ENCODE results near the gene ZNF583.
A peak's percentile ranks its signal among the peaks of the same experiment; 100 is the strongest.

ZNF583 gene

DNA sequence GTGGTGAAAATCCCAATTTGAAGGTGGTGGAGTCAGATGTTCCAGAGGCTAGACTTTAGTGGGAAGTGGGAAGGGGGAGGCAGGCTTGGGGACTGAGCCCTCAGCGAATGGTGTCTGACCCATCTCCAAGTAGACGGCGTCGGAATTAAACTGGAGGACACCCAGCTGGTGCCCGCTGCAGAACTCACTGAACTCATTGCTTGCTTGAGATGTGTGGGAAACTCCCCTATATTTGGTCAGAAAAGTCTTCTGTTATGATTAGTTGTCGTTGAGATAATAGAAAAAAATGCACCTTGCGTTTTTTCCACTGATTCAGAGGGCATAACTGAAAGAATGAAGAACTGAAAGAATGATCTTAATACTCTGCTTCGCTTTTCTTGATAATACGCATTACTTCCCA is 871 bp upstream of the ZNF583 start:
- peak overlapping the region; percentile 83 for H3K4me3 Mint-ChIP-seq
- H3K9me3 Mint-ChIP-seq: peaks cover 77% of the 10 kb centered on the region
- H3K27ac Mint-ChIP-seq: peak overlapping the region; percentile 94
- H3K36me3 Mint-ChIP-seq (ENCODE audit: low read depth): peaks cover 43% of the 10 kb centered on the region
- peaks cover 14% of the 10 kb centered on the region for H3K4me1 Mint-ChIP-seq (ENCODE audit: low read depth)
- no peaks in the 10 kb centered on the region for H3K27me3 Mint-ChIP-seq (ENCODE audit: low read depth)

DNA sequence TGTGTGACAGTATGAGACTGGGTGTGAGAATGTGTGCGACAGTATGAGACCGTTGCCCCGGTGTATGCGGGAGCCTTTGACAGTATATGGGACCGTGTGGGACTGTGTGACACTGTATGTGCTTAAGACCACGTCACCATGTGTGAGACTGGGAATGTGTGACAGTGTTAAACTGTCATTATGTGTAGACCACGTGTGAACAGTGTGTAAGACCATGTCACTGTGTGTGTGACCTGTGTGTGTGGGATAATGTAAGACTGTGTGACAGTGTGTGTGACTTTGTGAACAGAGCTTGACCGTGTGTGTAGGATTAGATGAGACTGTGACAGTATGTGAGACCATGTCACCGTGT is 549 bp downstream of the ZNF583 start:
- H3K27ac Mint-ChIP-seq: peak overlapping the region; percentile 94
- H3K27me3 Mint-ChIP-seq (ENCODE audit: low read depth): no peaks in the 10 kb centered on the region
- H3K4me3 Mint-ChIP-seq: peak overlapping the region; percentile 83
- H3K4me1 Mint-ChIP-seq (ENCODE audit: low read depth): peaks cover 14% of the 10 kb centered on the region
- H3K36me3 Mint-ChIP-seq (ENCODE audit: low read depth): peaks cover 48% of the 10 kb centered on the region
- peaks cover 73% of the 10 kb centered on the region for H3K9me3 Mint-ChIP-seq

DNA sequence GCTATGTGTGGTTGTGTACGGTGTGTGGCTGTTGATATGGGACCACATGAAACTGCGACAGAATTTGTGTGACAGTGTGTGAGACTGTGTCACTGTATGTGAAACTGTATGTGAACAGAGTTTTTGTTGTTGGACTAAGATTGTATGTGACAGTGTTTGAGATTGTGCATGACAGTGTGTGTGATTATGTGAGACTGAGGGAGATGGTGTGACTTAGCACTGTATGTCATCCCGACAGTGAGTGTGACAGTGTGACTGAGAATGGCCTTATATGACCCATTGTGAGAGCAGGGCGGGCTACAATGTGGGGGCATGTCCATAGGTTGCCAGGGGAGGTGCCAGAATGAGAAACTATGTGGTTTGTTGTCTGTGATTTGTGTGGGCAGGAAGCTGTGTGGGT is 930 bp downstream of the ZNF583 start:
- peaks cover 14% of the 10 kb centered on the region for H3K4me1 Mint-ChIP-seq (ENCODE audit: low read depth)
- H3K27ac Mint-ChIP-seq: no peak overlapping the region
- no peaks in the 10 kb centered on the region for H3K27me3 Mint-ChIP-seq (ENCODE audit: low read depth)
- peak overlapping the region; percentile 83 for H3K4me3 Mint-ChIP-seq
- H3K36me3 Mint-ChIP-seq (ENCODE audit: low read depth): peaks cover 50% of the 10 kb centered on the region
- H3K9me3 Mint-ChIP-seq: peaks cover 73% of the 10 kb centered on the region

DNA sequence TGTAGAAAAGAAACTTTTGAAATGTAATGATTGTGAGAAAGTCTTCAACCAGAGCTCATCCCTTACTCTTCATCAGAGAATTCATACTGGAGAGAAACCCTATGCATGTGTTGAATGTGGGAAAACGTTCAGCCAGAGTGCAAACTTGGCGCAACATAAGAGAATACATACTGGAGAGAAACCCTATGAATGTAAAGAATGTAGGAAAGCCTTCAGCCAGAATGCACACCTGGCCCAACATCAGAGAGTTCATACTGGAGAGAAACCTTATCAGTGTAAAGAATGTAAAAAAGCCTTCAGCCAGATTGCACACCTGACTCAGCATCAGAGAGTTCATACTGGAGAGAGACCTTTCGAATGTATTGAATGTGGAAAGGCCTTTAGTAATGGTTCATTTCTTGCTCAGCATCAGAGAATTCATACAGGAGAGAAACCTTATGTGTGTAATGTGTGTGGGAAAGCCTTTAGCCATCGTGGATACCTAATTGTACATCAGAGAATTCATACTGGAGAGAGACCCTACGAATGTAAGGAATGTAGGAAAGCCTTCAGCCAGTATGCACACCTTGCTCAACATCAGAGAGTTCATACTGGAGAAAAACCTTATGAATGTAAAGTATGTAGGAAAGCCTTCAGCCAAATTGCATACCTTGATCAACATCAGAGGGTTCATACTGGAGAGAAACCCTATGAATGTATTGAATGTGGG is 19.3 kb downstream of the ZNF583 start:
- Mint-ChIP-seq H3K4me3 (no peak overlapping the region), H3K9me3 (peaks cover 85% of the 10 kb centered on the region), H3K36me3 (ENCODE audit: low read depth) (peaks cover 51% of the 10 kb centered on the region), H3K4me1 (ENCODE audit: low read depth) (peaks cover 1% of the 10 kb centered on the region), H3K27ac (no peak overlapping the region), H3K27me3 (ENCODE audit: low read depth) (no peaks in the 10 kb centered on the region)

DNA sequence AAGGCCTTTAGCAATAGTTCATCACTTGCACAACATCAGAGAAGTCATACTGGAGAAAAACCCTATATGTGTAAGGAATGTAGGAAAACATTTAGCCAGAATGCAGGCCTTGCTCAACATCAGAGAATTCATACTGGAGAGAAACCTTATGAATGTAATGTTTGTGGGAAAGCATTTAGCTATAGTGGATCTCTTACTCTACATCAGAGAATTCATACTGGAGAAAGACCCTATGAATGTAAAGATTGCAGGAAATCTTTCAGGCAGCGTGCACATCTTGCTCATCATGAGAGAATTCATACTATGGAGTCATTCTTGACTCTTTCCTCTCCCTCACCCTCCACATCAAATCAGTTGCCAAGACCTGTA is 19.8 kb downstream of the ZNF583 start:
- Mint-ChIP-seq H3K27ac (no peak overlapping the region), H3K36me3 (ENCODE audit: low read depth) (peaks cover 46% of the 10 kb centered on the region), H3K4me3 (no peak overlapping the region), H3K9me3 (peaks cover 82% of the 10 kb centered on the region), H3K4me1 (ENCODE audit: low read depth) (peaks cover 1% of the 10 kb centered on the region), H3K27me3 (ENCODE audit: low read depth) (no peaks in the 10 kb centered on the region)

DNA sequence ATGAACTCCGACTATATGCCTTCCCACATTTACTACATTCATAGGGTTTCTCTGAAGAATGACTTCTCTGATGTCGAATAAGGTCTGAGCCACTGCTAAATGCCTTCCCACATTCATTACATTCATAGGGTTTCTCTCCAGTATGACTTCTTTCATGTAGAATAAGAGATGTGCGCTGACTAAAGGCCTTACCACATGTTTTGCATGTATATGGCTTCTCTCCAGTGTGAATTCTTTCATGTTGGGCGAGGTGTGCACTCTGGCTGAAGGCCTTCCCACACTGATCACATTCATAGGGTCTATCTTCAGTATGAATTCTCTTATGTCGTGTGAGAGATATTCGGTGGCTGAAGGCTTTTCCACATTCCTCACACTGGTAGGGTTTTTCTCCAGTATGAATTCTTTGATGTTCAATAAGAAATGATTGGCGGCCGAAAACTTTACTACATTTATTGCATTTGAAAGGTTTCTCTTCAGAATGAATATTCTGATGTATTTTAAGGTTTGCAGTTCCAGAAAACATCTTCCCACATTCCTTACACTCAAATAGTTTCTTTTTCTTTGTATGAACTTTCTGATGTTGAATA is 37.2 kb downstream of the ZNF583 start:
- H3K27ac Mint-ChIP-seq: no peak overlapping the region
- no peak overlapping the region for H3K4me3 Mint-ChIP-seq
- H3K36me3 Mint-ChIP-seq (ENCODE audit: low read depth): no peaks in the 10 kb centered on the region
- no peaks in the 10 kb centered on the region for H3K27me3 Mint-ChIP-seq (ENCODE audit: low read depth)
- no peaks in the 10 kb centered on the region for H3K4me1 Mint-ChIP-seq (ENCODE audit: low read depth)
- H3K9me3 Mint-ChIP-seq: peaks cover 67% of the 10 kb centered on the region

DNA sequence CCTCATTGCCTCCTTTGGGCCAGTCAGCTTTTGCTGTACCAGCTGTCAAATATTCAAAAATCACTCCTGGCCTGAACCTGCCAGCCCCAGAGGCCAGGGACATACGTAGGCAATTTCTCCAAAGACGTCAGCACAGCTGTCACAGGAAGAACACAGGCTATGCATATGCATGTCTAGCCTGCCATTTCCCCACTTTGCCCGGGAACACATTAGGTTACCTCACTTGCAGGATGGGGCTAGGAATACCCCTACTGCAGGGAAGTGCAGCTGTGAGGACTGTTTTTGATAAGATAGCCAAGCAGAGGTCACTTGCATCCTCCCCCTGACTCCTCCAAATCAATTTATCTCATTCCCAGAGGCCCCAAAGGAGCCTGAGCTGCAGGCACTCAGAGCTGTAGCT is 70.2 kb downstream of the ZNF583 start:
- peaks cover 4% of the 10 kb centered on the region for H3K27me3 Mint-ChIP-seq (ENCODE audit: low read depth)
- H3K36me3 Mint-ChIP-seq (ENCODE audit: low read depth): no peaks in the 10 kb centered on the region
- no peak overlapping the region for H3K27ac Mint-ChIP-seq
- peaks cover 1% of the 10 kb centered on the region for H3K4me1 Mint-ChIP-seq (ENCODE audit: low read depth)
- H3K9me3 Mint-ChIP-seq: peaks cover 82% of the 10 kb centered on the region
- no peak overlapping the region for H3K4me3 Mint-ChIP-seq

DNA sequence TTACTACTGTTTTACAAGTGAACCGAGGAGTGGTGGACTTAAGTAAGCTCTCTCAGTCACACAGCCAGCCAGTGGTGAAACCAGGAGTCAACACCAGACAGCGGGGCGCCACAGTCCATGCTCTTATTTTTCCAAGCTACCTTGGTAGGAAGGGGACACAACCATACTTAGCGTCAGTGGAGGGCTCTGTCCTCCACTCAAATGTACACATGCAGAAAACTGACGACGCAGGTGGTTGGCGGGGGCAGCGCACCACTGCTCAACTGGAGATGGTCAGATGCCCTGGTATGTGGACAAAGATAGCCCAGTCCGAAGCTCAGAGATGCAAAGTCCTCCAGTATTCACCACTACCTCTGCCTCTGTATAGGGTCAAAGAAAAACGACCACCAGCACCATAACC is 72.0 kb downstream of the ZNF583 start:
- peaks cover 78% of the 10 kb centered on the region for H3K9me3 Mint-ChIP-seq
- H3K4me3 Mint-ChIP-seq: no peak overlapping the region
- H3K4me1 Mint-ChIP-seq (ENCODE audit: low read depth): peaks cover 1% of the 10 kb centered on the region
- H3K36me3 Mint-ChIP-seq (ENCODE audit: low read depth): no peaks in the 10 kb centered on the region
- peaks cover 4% of the 10 kb centered on the region for H3K27me3 Mint-ChIP-seq (ENCODE audit: low read depth)
- no peak overlapping the region for H3K27ac Mint-ChIP-seq

Data from T-helper 1 cell treated with Interleukin-12 subunit alpha and Interleukin-12 subunit beta and Interleukin-4 antibody, amounts not matched to agents 30 μg/mL and 1 μg/mL, for 36 hours (primary cell).